K562 (cell line): ENCODE results near the gene SDC3. TPM values are rescaled to one million over a fixed set of nuclear protein-coding genes. Genes with fewer than 3 reads are reported as not detected.
A peak's percentile ranks its signal among the peaks of the same experiment; 100 is the strongest.

Experiments
- ARID1B ChIP-seq: fragments of 450-650 bp; IDR thresholded peaks from 2 replicates; pipeline ENCODE4 v1.6.1; 2016; ENCODE audit warnings: antibody characterized with exemption, mild to moderate bottlenecking, inconsistent platforms
- CHD4 ChIP-seq: fragments of 200-600 bp; sonication (generic); IDR thresholded peaks from 3 replicates; pipeline ENCODE4 v1.6.1; 2012; ENCODE audit warnings: low read depth, mild to moderate bottlenecking, mixed read lengths, low read length, inconsistent platforms; ENCODE audit not compliant: insufficient read depth, insufficient replicate concordance, poor library complexity, severe bottlenecking
- ELK3 ChIP-seq: fragments of 450-650 bp; formaldehyde crosslinking; IDR thresholded peaks from 2 replicates; pipeline ENCODE4 v1.4.0; 2020; ENCODE audit warnings: mild to moderate bottlenecking
- FOXP1 ChIP-seq: sonication (generic); formaldehyde crosslinking; IDR thresholded peaks from 2 replicates; pipeline ENCODE4 v1.8.0; 2022; ENCODE audit warnings: mild to moderate bottlenecking, missing genetic modification reagents
- GATAD2B ChIP-seq: fragments of 450-650 bp; IDR thresholded peaks from 2 replicates; pipeline ENCODE4 v1.6.1; 2017; ENCODE audit warnings: mild to moderate bottlenecking, borderline replicate concordance
- HMG20B ChIP-seq: fragments of 250-450 bp; sonication (Bioruptor Pico); IDR thresholded peaks from 2 replicates; pipeline ENCODE4 v1.5.0; 2021; ENCODE audit warnings: mild to moderate bottlenecking
- KHSRP ChIP-seq: fragments of 450-650 bp; IDR thresholded peaks from 2 replicates; pipeline ENCODE4 v1.6.1; 2017
- MAX ChIP-seq: sonication (generic); formaldehyde crosslinking; IDR thresholded peaks from 2 replicates; pipeline ENCODE4 v1.9.0; 2022; ENCODE audit warnings: mild to moderate bottlenecking, missing genetic modification reagents
- NBN ChIP-seq: fragments of 450-650 bp; IDR thresholded peaks from 2 replicates; pipeline ENCODE4 v1.6.1; 2016; ENCODE audit warnings: low read depth, mild to moderate bottlenecking
- NFE2 ChIP-seq: IDR thresholded peaks from 2 replicates; pipeline ENCODE4 v1.6.1; 2014; ENCODE audit warnings: antibody characterized with exemption, low read depth
- NFIC ChIP-seq: fragments of 450-650 bp; IDR thresholded peaks from 2 replicates; pipeline ENCODE4 v1.6.1; 2017; ENCODE audit warnings: mild to moderate bottlenecking, inconsistent platforms
- PCBP1 ChIP-seq: fragments of 200-400 bp; formaldehyde crosslinking; IDR thresholded peaks from 2 replicates; pipeline ENCODE4 v1.6.1; 2018; ENCODE audit warnings: mild to moderate bottlenecking, low read depth, low read length; ENCODE audit not compliant: poor library complexity, severe bottlenecking
- PTBP1 ChIP-seq: fragments of 200-400 bp; formaldehyde crosslinking; IDR thresholded peaks from 2 replicates; pipeline ENCODE4 v1.6.1; 2017; ENCODE audit warnings: low read depth, low read length
- RBM25 ChIP-seq: fragments of 200-400 bp; formaldehyde crosslinking; IDR thresholded peaks from 2 replicates; pipeline ENCODE4 v1.6.1; 2018; ENCODE audit warnings: low read length, low read depth, moderate library complexity; ENCODE audit not compliant: severe bottlenecking
- RNF2 ChIP-seq: sonication (generic); IDR thresholded peaks from 2 replicates; pipeline ENCODE4 v1.6.1; 2016
- RNF219 ChIP-seq: fragments of 250-450 bp; sonication (Bioruptor Pico); IDR thresholded peaks from 2 replicates; pipeline ENCODE4 v1.5.0; 2022; ENCODE audit warnings: mild to moderate bottlenecking
- STAT6 ChIP-seq: sonication (generic); formaldehyde crosslinking; IDR thresholded peaks from 2 replicates; pipeline ENCODE4 v1.8.1; 2023; ENCODE audit warnings: mild to moderate bottlenecking, missing genetic modification reagents
- TEAD2 ChIP-seq: fragments of 450-650 bp; IDR thresholded peaks from 2 replicates; pipeline ENCODE4 v1.6.1; 2016; ENCODE audit warnings: missing genetic modification characterization, control low read depth, missing compliant biosample characterization
- TGIF2 ChIP-seq: sonication (generic); formaldehyde crosslinking; IDR thresholded peaks from 2 replicates; pipeline ENCODE4 v1.8.1; 2022; ENCODE audit warnings: mild to moderate bottlenecking, missing genetic modification reagents, moderate library complexity
- ZKSCAN3 ChIP-seq: fragments of 250-450 bp; sonication (Bioruptor Pico); IDR thresholded peaks from 2 replicates; pipeline ENCODE4 v1.4.0; 2020
- ZNF263 ChIP-seq: sonication (generic); formaldehyde crosslinking; IDR thresholded peaks from 2 replicates; pipeline ENCODE4 v1.8.0; 2022; ENCODE audit warnings: mild to moderate bottlenecking, missing genetic modification reagents, borderline replicate concordance
- ZNF561 ChIP-seq: fragments of 450-650 bp; formaldehyde crosslinking; conservative IDR thresholded peaks from 2 replicates; pipeline ENCODE4 v1.4.0; 2020; ENCODE audit warnings: mild to moderate bottlenecking, moderate library complexity
- ZNF696 ChIP-seq: fragments of 250-450 bp; sonication (Bioruptor Pico); conservative IDR thresholded peaks from 2 replicates; pipeline ENCODE4 v1.4.0; 2020; ENCODE audit warnings: mild to moderate bottlenecking, moderate library complexity
- polyA plus RNA-seq, 8 experiments: library from polyadenylated mRNA; depleted of rRNA in 4 of 8; stranded (reverse) in 5 of 8; unstranded in 3 of 8; fragments of >200 nt; fragmentation: Nextera tagmentation in 2 of 8; fragmentation: Illumina TruSeq in 1 of 8; extraction: Ambion mirVana in 2 of 8; extraction: Trizol in 1 of 8; gene quantifications; 2 replicates each; pipeline versions ENCODE4 v1.2.1 to v1.2.3, GENCODE V29; 2011 to 2014; ENCODE audit warnings: inconsistent platforms in 1 of 8, missing spikeins in 1 of 8
- total RNA-seq, 7 experiments: library from RNA; depleted of rRNA in 6 of 7; stranded (reverse); fragments of >200 nt in 6 of 7; fragmentation: Illumina TruSeq in 2 of 7; extraction: Trizol in 2 of 7; gene quantifications; 2 replicates each; pipeline versions ENCODE4 v1.2.1 to v1.2.3, GENCODE V29; 2011 to 2021; ENCODE audit warnings: low replicate concordance in 1 of 7

SDC3 gene
- total and polyA plus RNA-seq, 9 of the 15 experiments (the other 6 are each of a cell fraction or from before 2014, with no cell fraction given): 0.38 to 44.1 (median 12.1) TPM

- TF ChIP-seq GATAD2B (no peak), RNF2 (no peak), FOXP1 (CRISPR knock-in tag) (no peak), ZKSCAN3 (no peak), TGIF2 (CRISPR knock-in tag) (no peak), ZNF561 (CRISPR knock-in tag) (no peak), NBN (no peak), PCBP1 (no peak), ARID1B (0 out of 2 replicates have a peak, but pooled peaks have one; percentile 13), HMG20B (CRISPR knock-in tag) (no peak), NFE2 (peak; percentile 19; the same call in 1 of the 2 replicates), RBM25 (no peak), STAT6 (no peak), ELK3 (CRISPR knock-in tag) (no peak), KHSRP (no peak), ZNF263 (no peak), PTBP1 (no peak), MAX (no peak), NFIC (no peak), TEAD2 (tag) (no peak), CHD4 (no peak), ZNF696 (CRISPR knock-in tag) (no peak), RNF219 (CRISPR knock-in tag) (no peak)
Measured at GRCh38 chr1:30899577-30900389, 8.8 kb downstream of the SDC3 start (continued).
